GM12878 (cell line): ENCODE data around the gene EEF1G. TPM values are rescaled to one million over a fixed set of nuclear protein-coding genes. Genes with fewer than 3 reads are reported as not detected.

Experiments
- ATF2 ChIP-seq: IDR thresholded peaks from 2 replicates; pipeline ENCODE4 v1.6.1; 2012; ENCODE audit warnings: low read length, inconsistent platforms
- BHLHE40 ChIP-seq, 2 experiments: fragments of 450-650 bp in 1 of 2; IDR thresholded peaks; 2 replicates each; pipeline ENCODE4 v1.6.1; 2011 to 2017; ENCODE audit warnings: low read depth in 2 of 2, borderline replicate concordance in 1 of 2, improper control_type of control experiment in 1 of 2, low read length in 1 of 2, mild to moderate bottlenecking in 1 of 2
- CBFB ChIP-seq: IDR thresholded peaks from 2 replicates; pipeline ENCODE4 v1.6.1; 2016; ENCODE audit warnings: antibody characterized with exemption, low read depth
- E2F8 ChIP-seq: fragments of 450-650 bp; IDR thresholded peaks from 2 replicates; pipeline ENCODE4 v1.6.1; 2018; ENCODE audit warnings: mild to moderate bottlenecking, low read depth, moderate library complexity; ENCODE audit not compliant: partially characterized antibody
- ELK1 ChIP-seq: IDR thresholded peaks from 2 replicates; pipeline ENCODE4 v1.6.1; 2012; ENCODE audit warnings: low read depth, low read length, improper control_type of control experiment
- GATAD2B ChIP-seq: fragments of 450-650 bp; conservative IDR thresholded peaks from 2 replicates; pipeline ENCODE4 v1.6.1; 2017; ENCODE audit warnings: low read depth, mild to moderate bottlenecking, moderate library complexity
- MEF2B ChIP-seq: fragments of 450-650 bp; IDR thresholded peaks from 2 replicates; pipeline ENCODE4 v1.6.1; 2018; ENCODE audit warnings: mild to moderate bottlenecking, moderate library complexity; ENCODE audit not compliant: partially characterized antibody, poor library complexity, severe bottlenecking
- MXI1 ChIP-seq: fragments of 150-350 bp; IDR thresholded peaks from 2 replicates; pipeline ENCODE4 v1.6.1; 2011; ENCODE audit warnings: low read depth, mild to moderate bottlenecking, inconsistent platforms, low read length, improper control_type of control experiment
- NR2F1 ChIP-seq: fragments of 450-650 bp; conservative IDR thresholded peaks from 2 replicates; pipeline ENCODE4 v1.6.1; 2017; ENCODE audit warnings: mild to moderate bottlenecking
- PKNOX1 ChIP-seq: fragments of 450-650 bp; IDR thresholded peaks from 2 replicates; pipeline ENCODE4 v1.6.1; 2016; ENCODE audit warnings: mild to moderate bottlenecking
- POLR2AphosphoS5 ChIP-seq: IDR thresholded peaks from 2 replicates; pipeline ENCODE4 v1.6.1; 2011; ENCODE audit warnings: mild to moderate bottlenecking, low read length, inconsistent platforms
- RBBP5 ChIP-seq: fragments of 200-600 bp; sonication (generic); conservative IDR thresholded peaks from 2 replicates; pipeline ENCODE4 v1.6.1; 2016
- SIN3A ChIP-seq: IDR thresholded peaks from 2 replicates; pipeline ENCODE4 v1.6.1; 2012; ENCODE audit warnings: low read depth, low read length, improper control_type of control experiment
- SKIL ChIP-seq: fragments of 450-650 bp; IDR thresholded peaks from 2 replicates; pipeline ENCODE4 v1.6.1; 2017; ENCODE audit warnings: mild to moderate bottlenecking, low read depth, inconsistent platforms; ENCODE audit not compliant: poor library complexity, severe bottlenecking
- SMAD1 ChIP-seq: fragments of 450-650 bp; IDR thresholded peaks from 2 replicates; pipeline ENCODE4 v1.6.1; 2018; ENCODE audit warnings: mild to moderate bottlenecking, low read depth; ENCODE audit not compliant: partially characterized antibody
- STAT3 ChIP-seq: IDR thresholded peaks from 2 replicates; pipeline ENCODE4 v1.6.1; 2011; ENCODE audit warnings: low read depth, low read length, improper control_type of control experiment
- ZBTB11 ChIP-seq: fragments of 450-650 bp; formaldehyde crosslinking; IDR thresholded peaks from 2 replicates; pipeline ENCODE4 v1.5.0; 2022; ENCODE audit warnings: mild to moderate bottlenecking, missing genetic modification characterization
- polyA plus RNA-seq, 11 experiments: library from polyadenylated mRNA; depleted of rRNA in 4 of 11; unstranded in 6 of 11; stranded (reverse) in 5 of 11; fragments of >200 nt; fragmentation: Nextera tagmentation in 4 of 11; fragmentation: Illumina TruSeq in 1 of 11; extraction: Ambion mirVana in 4 of 11; extraction: Trizol in 1 of 11; gene quantifications; 1 replicate in 1 of 11; 2 replicates in 10 of 11; pipeline versions ENCODE4 v1.2.1 to v1.2.3, GENCODE V29; 2011 to 2016; ENCODE audit warnings: inconsistent platforms in 2 of 11, missing spikeins in 2 of 11, low read depth in 1 of 11
- total RNA-seq, 4 experiments: library from RNA; depleted of rRNA in 3 of 4; stranded (reverse); fragments of >200 nt in 3 of 4; fragmentation: Illumina TruSeq in 1 of 4; extraction: Trizol in 1 of 4; gene quantifications; 2 replicates each; pipeline versions ENCODE4 v1.2.1 to v1.2.3, GENCODE V29; 2013 to 2021

Gene EEF1G
- total and polyA plus RNA-seq, 10 of the 15 experiments (the other 5 are each of a cell fraction or from before 2014, with no cell fraction given): 850 to 2,739 (median 2,277) TPM

- TF ChIP-seq BHLHE40 (IDR thresholded peaks at IDR 0.05; ENCODE audit: borderline replicate concordance in 1 of 2, low read depth in 2 of 2, low read length in 1 of 2): peak in 1 of 2 experiments; percentile 42; a peak in 1 of 4 replicates
- TF ChIP-seq MXI1: no peak
- no peak; the same call in 1 of the 2 replicates for TF ChIP-seq ELK1
- TF ChIP-seq RBBP5: no peak
- TF ChIP-seq ZBTB11 (CRISPR knock-in tag): no peak
- peak; percentile 92 for TF ChIP-seq CBFB
- TF ChIP-seq MEF2B: peak; percentile 7
- no peak for TF ChIP-seq ATF2
- TF ChIP-seq PKNOX1: peak; percentile 38; the same call in 1 of the 2 replicates
- TF ChIP-seq E2F8: no peak
- TF ChIP-seq POLR2AphosphoS5: peak; percentile 87
- TF ChIP-seq STAT3: no peak
- 0 out of 2 replicates have a peak, but pooled peaks have one; percentile 44 for TF ChIP-seq NR2F1
- peak; percentile 23 for TF ChIP-seq SKIL
- 0 out of 2 replicates have a peak, but pooled peaks have one; percentile 66 for TF ChIP-seq SIN3A
- TF ChIP-seq SMAD1: peak; percentile 99
- no peak for TF ChIP-seq GATAD2B
These were observed 25.5 kb upstream of the EEF1G start (continued) for GRCh38 chr11:62599069-62599696.
